ENCODE results near the gene C14orf180.
A peak's percentile ranks its signal among the peaks of the same experiment; 100 is the strongest.

C14orf180 gene

GRCh38 chr14:104579507-104579906 lies at the start of gene C14orf180:
Gene C14orf180, plus strand, starts transcription at chr14:104579764. Its CDS starts 6,667 bp downstream, at chr14:104586431.
- DNase-seq (ENCODE audit: low spot score) = no peak

GRCh38 chr14:104530646-104531045 lies 48.9 kb upstream of the C14orf180 start:
- DNase-seq (ENCODE audit: low spot score) = no peak

GRCh38 chr14:104531421-104532190 lies 48.0 kb upstream of the C14orf180 start:
- no peak for DNase-seq (ENCODE audit: low spot score)

- peak; percentile 64 for DNase-seq (ENCODE audit: low spot score)
These were observed 47.4 kb upstream of the C14orf180 start for GRCh38 chr14:104532191-104532555.

- DNase-seq (ENCODE audit: low spot score) = no peak
These were observed 45.5 kb upstream of the C14orf180 start for GRCh38 chr14:104534036-104534435.

GRCh38 chr14:104536942-104537612 lies 42.5 kb upstream of the C14orf180 start:
- DNase-seq (ENCODE audit: low spot score) = no peak

GRCh38 chr14:104537613-104537988 lies 42.0 kb upstream of the C14orf180 start:
- DNase-seq (ENCODE audit: low spot score) = no peak

- no peak for DNase-seq (ENCODE audit: low spot score)
These were observed 37.6 kb upstream of the C14orf180 start for GRCh38 chr14:104541905-104542465.

- no peak for DNase-seq (ENCODE audit: low spot score)
These were observed 36.4 kb upstream of the C14orf180 start for GRCh38 chr14:104542871-104543830.

- DNase-seq (ENCODE audit: low spot score) = no peak
These were observed 35.1 kb upstream of the C14orf180 start for GRCh38 chr14:104544362-104544961.

GRCh38 chr14:104545151-104545941 lies 34.2 kb upstream of the C14orf180 start:
- DNase-seq (ENCODE audit: low spot score) = no peak

- DNase-seq (ENCODE audit: low spot score) = no peak
These were observed 33.5 kb upstream of the C14orf180 start for GRCh38 chr14:104545942-104546501.

GRCh38 chr14:104546591-104547309 lies 32.8 kb upstream of the C14orf180 start:
- no peak for DNase-seq (ENCODE audit: low spot score)

GRCh38 chr14:104547310-104547997 lies 32.1 kb upstream of the C14orf180 start:
- DNase-seq (ENCODE audit: low spot score) = no peak

- no peak for DNase-seq (ENCODE audit: low spot score)
These were observed 31.4 kb upstream of the C14orf180 start for GRCh38 chr14:104547998-104548700.

GRCh38 chr14:104548802-104549535 lies 30.6 kb upstream of the C14orf180 start:
- no peak for DNase-seq (ENCODE audit: low spot score)

- DNase-seq (ENCODE audit: low spot score) = no peak
These were observed 29.8 kb upstream of the C14orf180 start for GRCh38 chr14:104549536-104550339.
